GM18511 (cell line): Measurements from ENCODE around the gene MAMLD1.
"Not testable (repeated sequence)": the region's sequence is repeated elsewhere in the genome, so short reads cannot be mapped to it uniquely, and the experiment has no call there.

Experiments
- ATAC-seq: cut with Tn5 transposase; IDR thresholded peaks from one replicate; pipeline ENCODE4 v1.9.1; 2021; ENCODE audit warnings: mild to moderate bottlenecking, moderate library complexity; ENCODE audit not compliant: unreplicated experiment

Gene MAMLD1, protein sequence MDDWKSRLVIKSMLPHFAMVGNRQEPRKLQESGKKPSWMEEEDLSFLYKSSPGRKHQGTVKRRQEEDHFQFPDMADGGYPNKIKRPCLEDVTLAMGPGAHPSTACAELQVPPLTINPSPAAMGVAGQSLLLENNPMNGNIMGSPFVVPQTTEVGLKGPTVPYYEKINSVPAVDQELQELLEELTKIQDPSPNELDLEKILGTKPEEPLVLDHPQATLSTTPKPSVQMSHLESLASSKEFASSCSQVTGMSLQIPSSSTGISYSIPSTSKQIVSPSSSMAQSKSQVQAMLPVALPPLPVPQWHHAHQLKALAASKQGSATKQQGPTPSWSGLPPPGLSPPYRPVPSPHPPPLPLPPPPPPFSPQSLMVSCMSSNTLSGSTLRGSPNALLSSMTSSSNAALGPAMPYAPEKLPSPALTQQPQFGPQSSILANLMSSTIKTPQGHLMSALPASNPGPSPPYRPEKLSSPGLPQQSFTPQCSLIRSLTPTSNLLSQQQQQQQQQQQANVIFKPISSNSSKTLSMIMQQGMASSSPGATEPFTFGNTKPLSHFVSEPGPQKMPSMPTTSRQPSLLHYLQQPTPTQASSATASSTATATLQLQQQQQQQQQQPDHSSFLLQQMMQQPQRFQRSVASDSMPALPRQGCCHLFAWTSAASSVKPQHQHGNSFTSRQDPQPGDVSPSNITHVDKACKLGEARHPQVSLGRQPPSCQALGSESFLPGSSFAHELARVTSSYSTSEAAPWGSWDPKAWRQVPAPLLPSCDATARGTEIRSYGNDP

DNA sequence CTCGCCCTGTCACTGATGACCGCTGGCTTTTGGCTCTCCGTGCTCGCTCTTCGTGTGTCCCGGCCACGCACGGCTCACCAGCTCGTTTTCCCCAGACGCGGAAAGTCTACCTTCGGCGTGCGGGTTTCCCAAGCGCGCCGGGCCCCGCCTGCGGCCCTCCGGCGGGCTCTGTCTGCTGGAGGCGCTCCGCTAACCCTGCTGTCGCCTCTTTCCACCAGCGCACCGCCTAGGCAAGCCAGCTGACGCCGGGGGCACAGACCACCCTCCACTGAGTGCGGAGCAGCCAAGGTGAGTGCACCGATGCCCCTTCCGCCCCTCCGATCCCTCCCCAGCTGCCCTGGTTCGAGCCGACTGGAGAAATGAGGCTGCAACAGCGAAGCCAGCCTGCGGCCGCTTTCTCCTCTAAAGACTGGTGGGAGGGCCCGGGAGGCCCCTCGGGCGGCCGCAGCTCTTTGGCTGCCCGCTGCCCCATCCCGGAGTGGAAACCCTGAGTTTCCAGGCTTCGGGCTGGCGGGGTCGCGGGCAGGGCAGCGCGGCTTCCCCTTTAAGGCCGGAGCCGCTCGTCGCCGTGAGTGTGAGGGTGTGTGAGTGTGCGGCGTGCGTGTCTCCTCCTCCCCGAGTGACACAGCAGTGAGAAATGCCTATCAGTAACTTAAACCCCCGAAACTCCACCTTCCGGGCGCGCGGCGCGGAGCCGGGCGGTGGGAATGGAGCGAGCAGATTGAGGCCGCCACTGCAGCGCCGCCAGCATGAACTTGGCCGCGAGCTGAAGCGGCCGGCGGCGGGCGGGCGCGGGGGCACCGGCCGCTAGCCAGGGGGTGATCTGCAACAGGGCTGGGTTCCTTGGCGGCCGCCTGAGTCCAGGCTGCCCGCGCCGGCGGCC is at the start of gene MAMLD1:
Gene MAMLD1 (plus strand): TSS at position 719 of the 883 bp plus-strand sequence. CDS start 82,200 bp downstream, outside the sequence.
- ATAC-seq = no peak

DNA sequence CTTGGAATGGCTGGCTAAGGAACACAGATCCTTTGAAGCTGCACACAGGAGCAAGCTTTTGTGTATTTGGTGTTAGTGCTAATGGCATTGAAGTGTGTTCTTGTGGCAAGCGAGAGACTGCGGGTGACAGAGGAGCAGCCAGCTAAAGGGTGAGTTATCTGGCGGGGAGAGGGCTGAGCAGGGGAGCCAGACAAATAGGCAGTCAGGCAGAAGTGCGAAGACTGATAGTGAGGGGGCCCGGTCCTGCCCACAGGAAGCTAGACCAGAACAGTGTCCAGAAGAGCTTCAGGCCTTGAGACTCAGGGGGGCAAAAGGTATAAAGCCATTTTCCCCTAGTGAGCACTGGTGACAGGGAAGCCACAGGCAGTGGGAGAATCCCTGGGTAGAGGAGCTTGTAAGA is 49.6 kb upstream of the MAMLD1 start:
- no peak for ATAC-seq

DNA sequence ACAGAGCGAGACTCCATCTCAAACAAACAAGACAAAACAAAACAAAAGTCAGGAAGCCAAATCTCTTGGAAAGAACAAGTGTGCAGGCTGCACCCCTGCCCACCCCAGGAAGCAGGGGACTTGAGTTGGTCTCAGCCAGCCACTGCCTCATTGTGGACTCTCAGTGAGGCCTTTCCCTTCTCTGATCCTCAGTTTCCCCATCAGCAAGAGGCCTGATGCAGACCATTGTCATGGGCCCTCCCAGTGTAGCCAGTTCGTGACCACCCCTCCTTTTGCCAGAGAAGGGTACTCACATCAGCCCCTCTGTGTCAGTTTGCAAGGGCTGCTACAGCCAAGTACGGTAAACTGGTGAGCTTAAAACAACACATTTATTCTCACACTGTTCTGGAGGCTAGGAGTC is 48.9 kb upstream of the MAMLD1 start:
- no peak for ATAC-seq

DNA sequence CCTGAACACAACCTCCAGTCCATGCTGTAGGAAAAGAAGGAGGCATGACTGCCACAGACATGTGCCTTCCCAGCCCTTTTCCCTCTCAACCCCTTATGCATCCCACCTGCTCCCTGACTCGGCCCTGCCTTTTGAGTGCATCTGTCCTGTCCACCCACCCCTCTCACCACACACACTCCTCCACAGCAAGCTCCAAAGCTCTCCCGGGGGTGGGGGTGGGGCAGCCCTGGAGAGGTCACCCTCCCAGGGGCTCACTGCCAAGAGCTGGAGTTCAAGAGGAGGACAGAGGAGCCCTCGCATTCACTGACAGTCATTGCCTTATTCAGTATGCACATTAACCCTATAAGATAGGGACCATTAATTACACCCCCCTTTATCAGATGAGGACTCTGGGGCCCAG is 46.6 kb upstream of the MAMLD1 start:
- no peak for ATAC-seq

DNA sequence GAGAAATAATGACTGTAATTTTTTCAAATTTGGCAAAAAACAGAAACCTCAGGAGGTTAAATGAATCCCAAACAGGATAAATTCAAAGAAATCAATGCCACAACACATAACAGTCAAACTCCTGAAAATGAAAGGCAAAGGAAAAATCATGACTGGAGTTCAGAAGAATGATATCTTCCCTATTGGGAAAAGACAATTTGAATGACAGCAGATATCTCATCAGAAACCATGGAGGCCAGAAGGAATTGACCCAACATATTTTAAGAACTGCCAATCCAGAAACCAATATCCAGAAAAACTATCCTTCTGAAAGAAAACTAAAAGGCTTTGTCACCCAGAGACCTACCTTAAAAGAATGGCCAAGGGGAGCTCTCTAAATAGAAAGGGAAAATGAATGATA is 40.1 kb upstream of the MAMLD1 start:
- ATAC-seq = no peak

DNA sequence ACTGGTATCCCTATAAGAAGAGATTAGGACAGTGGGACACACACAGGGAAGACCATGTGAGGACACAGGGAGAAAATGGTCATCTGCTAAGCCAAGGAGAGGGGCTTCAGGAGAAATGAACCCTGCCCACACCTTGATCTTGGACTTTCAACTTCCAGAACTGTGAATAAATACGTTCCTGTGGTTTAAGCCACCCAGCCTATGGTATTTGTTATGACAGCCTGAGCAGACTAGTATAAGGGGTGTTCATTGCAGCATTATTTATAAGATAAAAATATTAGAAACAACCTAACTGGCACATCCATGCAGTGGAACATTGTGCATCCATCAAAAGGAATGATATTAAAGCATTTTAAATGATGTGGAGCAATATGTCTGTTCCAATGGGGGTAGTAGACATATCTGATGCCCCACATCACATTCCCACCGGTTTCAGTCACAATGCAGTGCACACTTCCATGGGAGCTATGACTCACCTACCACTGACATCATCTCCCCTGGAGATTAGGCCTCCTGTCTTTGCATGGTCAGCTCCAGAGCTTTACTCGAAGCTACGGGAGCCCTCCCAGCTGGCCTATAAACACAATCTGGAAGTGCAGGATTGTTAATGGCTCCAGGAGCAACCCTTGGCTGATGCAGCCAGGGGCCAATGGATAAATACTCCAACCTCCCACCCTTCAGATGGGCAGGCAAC is 38.9 kb upstream of the MAMLD1 start:
- ATAC-seq = no peak

DNA sequence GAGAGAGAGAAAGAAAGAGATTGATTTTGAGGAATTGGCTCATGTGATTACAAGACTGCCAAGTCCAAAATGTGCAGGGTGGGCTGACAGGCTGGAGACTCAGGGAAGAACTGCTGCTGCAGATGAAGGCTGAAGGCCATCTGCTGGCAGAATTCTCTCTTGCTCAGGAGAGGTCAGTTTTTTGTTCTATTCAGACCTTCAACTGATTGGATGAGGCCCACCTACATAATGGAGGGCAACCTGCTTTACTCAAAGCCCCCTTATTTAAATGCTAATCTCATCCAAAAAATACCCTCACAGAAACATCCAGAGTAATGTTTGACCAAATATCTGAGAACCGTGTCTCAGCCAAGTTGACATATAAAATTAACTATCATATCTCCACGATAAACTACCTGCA is 38.2 kb upstream of the MAMLD1 start:
- ATAC-seq = no peak

DNA sequence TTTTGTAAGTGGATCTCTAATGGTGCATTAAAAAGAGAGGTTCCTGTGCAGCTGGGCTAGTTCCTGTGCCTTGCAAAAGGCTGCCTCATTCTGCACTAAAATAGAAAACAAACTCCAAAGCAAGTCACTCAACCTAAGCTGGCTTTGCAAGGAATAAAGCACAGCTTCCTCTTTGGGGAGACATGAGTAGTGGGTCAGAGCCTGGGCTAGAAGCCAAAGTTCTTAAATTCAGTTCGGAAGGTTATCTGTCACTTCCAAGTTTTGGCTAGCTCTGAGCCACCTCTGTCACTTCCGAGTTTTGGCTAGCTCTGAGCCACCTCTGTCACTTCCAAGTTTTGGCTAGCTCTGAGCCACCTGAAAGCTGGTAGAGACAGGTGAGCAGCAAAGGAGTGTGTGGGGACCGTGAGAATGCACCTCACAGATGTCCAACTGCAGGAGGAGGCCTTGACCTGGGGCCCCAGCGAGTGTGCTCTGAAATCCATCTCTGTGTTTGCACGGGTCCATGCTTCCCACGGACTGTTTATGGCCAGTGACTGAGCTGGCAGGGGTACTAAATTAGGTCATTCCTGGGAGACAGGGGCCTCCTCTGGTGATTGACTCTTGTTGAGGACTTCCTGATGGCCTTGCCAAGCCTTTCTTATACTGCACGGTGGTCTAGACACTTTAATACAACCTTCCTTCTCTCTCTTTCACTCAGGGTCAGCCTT is 36.4 kb upstream of the MAMLD1 start:
- no peak for ATAC-seq

DNA sequence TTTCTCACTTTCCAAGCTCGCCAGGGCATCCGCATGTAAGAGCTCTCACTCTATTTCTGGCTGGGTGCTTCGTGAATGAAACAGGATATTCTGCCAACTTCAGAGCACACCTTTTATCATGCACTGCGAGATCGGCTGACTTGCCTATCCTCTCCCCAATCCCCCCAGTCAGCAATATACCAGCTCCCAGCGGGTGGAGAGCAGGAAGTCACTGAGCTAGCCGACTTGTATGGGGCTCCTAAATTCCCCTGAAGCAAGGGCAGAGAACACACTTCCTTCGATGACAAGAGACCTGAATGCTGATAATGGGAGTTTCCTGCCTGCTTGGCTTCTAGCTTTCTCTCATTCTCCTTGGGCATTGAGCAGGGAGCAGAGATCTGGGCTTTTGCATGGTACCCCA is 33.8 kb upstream of the MAMLD1 start:
- no peak for ATAC-seq

DNA sequence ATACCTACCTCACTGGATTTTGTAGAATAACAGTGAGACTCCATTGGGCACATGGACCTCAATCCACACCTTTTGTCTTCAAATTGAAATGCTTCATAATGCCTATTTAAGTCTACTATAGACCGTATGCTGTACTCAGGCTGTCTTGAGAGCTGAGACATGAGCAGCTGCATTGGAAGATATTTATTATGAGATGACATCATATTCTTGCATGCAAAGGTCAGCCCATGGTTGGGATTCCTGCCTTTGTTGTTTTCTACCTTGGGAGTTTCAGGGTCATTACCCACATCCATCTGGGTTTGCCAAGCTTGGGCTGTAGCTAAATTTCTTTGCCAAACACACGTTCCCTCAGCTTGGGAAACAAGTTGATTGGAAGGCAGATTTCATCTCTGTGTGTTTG is 33.2 kb upstream of the MAMLD1 start:
- ATAC-seq = no peak

DNA sequence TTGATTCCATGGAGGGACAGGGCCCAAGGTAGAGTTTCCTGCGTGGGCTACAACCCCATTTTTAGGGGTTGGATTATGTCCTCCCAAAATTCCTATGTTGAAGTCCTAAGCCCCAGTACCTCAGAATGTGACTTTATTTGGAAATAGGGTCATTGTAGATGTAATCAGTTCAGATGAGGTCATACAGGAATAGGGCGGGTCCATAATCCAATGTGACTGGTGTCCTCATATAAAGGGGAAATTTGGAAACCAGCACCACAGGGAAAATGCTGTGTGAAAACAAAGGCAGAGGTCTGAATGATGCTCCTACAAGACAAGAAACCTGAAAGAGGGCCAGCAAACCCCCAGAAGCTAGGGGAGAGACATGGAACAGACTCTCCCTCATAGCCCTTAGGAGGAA is 31.1 kb upstream of the MAMLD1 start:
- no peak for ATAC-seq

DNA sequence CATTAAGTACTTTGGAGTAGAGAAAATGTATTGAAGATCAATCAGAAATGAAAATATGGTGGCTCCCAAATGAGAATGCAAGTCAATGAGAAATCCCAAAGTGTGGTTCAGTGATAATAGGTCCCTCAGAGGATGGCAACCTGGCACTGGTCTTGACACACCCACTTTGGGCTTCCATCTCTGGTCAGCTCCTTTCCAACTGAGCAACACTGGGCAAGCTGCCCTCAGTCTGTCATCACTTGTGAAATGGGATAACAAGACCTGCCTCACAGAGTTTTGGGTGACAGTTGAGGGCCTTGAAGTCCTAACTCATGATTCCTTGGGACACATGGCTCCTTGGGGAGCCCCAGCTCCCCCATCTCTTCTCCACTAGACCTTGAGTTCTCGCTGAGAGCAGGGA is 29.0 kb upstream of the MAMLD1 start:
- ATAC-seq = no peak

DNA sequence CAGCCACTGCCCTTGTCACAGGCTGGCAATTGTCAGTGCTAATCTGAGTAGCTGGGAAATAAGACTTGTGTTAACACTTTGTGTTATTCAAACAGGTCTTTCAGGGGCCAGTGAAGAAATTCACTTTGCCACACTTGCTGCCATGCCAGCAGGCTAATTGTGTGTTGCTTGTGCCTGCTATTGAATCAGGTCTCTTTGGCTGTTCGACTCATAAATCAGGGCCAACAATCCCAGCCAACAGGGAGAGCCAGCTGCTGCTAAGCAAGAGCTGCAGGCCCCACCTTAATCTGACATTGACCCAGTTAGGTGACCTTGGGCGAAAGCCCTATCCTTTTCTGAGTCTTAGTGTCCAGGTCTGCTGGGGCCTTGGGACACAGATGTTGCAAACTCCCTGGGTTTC is 28.1 kb upstream of the MAMLD1 start:
- no peak for ATAC-seq

DNA sequence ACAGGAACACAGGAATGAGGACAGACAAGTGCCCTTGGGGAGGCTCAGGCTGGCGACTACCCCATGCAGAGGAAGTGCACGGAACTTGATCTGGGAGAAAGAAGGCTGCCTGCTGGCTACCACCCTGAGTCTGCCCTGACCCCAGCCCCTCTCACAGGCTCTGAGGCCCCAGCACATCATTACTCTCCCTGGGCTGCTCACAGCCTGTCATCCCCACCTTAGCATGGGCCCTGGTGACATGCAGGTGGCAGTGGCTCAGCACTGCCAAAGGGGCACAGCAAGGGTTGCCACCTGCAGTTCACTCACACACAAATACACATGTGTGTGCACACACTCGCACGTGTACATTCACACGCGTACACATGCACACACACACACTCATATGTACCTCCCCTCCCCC is 26.1 kb upstream of the MAMLD1 start:
- no peak for ATAC-seq

DNA sequence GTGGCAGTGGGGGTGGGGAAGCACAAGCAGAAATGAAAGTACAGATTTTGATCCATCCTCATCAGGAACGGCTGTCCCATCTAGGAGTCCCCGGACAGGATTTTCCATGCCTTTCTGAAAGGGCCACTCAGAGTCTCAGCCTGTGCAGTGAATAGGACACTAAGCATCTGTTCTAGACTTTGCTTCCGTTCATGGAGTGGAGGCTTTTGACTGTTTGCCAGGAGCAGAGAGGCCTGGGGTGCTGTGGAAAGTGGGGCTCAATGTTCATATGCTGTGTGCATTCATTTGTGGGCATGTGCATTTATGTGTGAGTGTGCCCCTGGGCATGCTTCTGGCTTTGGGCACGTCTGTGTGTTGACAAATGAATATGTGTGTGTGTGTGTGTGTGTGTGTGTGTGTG is 25.6 kb upstream of the MAMLD1 start:
- ATAC-seq = no peak

DNA sequence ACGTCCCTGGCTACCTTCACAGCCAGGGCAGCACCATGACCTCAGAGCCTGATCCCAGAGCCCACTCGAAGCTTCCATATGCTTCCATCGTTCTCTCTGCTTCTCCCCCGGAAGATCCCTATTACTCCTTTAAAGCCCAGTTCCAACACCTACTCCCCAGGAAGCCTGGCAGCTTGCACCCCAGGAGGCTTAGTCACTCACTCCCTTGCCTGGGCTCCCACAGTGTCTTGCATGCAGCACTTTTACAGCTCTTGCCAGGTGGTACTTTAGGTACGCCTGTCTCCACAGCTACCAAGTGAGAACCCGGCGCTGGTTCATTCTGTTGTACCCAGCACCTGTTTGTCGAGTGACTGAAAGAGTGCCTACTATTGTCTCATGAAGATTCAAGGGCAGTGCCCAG is 24.5 kb upstream of the MAMLD1 start:
- ATAC-seq = no peak

DNA sequence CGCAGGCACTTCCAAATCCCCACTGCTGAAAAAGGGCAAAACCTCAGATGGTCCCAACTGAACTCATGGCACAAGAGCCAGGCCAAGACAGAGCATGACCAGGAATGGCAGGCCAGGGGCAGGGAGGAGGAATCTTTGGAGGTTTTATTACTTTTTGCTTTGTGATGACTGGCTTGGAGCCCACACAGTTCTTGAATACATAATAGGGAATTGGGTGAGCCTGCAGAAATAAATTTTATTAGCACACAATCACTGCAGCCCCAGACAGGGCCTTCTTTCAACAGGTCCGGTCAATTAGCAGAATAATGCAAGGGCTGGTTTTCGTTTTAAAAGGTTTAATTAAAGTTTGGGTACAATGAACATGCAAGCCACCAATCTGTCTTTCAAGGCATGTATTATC is 23.4 kb upstream of the MAMLD1 start:
- ATAC-seq = no peak

DNA sequence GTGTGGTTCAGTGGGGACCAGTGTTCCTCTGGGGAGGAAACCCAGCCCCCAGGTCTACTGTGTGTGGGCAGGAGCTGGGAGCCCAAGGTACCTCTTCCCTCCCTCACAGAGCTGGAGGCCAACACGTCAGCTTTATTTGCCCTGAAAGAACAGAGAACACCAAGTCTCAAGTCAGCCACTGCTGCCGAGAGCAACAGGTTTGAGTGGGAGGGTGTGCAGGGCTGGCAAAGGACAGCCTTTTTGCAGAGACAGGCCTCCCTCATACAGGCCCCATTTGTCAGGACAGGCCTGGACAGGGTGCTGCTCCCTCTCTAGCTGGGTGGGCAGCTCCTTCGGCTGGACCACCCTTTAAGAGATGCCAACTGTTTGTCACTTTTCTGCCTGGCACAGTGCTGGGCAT is 22.8 kb upstream of the MAMLD1 start:
- ATAC-seq = not testable (repeated sequence)

DNA sequence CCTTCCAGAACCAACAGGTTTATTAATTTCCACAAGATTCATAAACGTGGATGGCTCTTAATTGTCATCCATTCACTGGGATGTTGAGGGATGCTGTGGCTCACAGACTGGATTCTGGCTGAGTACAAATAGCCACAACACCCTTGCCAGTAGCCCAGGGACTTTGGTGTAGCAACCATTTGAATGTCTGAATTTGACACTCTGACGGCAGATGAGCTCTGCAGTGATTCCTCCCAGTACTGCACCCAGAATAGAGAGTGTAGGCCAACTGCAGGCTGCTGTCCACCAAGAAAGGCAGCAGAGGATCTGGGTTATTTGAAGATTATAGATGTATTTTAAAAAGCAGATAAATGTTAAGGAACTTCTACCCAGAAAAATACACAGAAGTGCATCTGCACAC is 15.6 kb upstream of the MAMLD1 start:
- ATAC-seq = no peak

DNA sequence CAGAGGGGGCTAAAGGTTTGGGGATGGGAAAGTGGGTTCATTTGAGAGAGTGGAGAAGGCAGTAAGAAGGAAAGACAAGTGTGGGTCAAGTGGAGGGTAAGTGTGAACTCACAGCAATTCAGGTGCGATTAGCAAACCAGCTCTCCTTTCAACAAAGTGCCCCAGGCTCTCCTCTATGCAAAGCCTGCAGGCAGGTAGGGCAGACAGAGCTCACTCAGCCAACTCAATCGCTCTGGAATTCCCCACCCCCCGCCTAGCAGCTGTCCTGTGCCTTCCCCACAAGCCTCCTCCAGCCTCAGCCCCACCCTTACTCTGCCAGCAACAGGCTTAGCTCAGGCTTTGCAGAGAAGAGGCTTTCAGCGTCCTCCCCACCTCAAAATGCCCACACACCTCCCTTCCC is 14.8 kb upstream of the MAMLD1 start:
- no peak for ATAC-seq
